Measurements from ENCODE around the gene SPATA31D3.
"Not testable (repeated sequence)": the region's sequence is repeated elsewhere in the genome, so short reads cannot be mapped to it uniquely, and the experiment has no call there.

SPATA31D3 gene

GRCh38 chr9:81980568-81980967 is 37.3 kb downstream of the SPATA31D3 start:
- no peak for DNase-seq

- DNase-seq, result no peak
These were observed 38.6 kb downstream of the SPATA31D3 start for GRCh38 chr9:81981883-81982282.

GRCh38 chr9:81984928-81985327 is 41.6 kb downstream of the SPATA31D3 start:
- no peak for DNase-seq

- DNase-seq, result no peak
These were observed 42.8 kb downstream of the SPATA31D3 start for GRCh38 chr9:81986051-81986450.

- DNase-seq, result not testable (repeated sequence)
These were observed 45.2 kb downstream of the SPATA31D3 start, which contains the start of gene SPATA31D1 for GRCh38 chr9:81988472-81988871. Gene SPATA31D1 (plus strand): TSS chr9:81988772. CDS start chr9:81988819, 47 bp downstream.

- DNase-seq, result no peak
These were observed 46.4 kb downstream of the SPATA31D3 start for GRCh38 chr9:81989700-81990099.

- no peak for DNase-seq
These were observed 50.4 kb downstream of the SPATA31D3 start for GRCh38 chr9:81993656-81994055.
